ENCODE results near the gene UCHL5.

The UCHL5 gene

GRCh38 chr1:192967211-192967877 lies 91.8 kb downstream of the UCHL5 start:
- DNase-seq (ENCODE audit: low read depth in 2 of 2): no peak

GRCh38 chr1:192966073-192966472 lies 93.1 kb downstream of the UCHL5 start:
- DNase-seq (ENCODE audit: low read depth in 2 of 2): no peak

GRCh38 chr1:192962901-192963300 lies 96.3 kb downstream of the UCHL5 start:
- no peak for DNase-seq (ENCODE audit: low read depth in 2 of 2)
